ENCODE results near the gene REV3L. TPM values are rescaled to one million over a fixed set of nuclear protein-coding genes. Genes with fewer than 3 reads are reported as not detected.
"Not testable (repeated sequence)": the region's sequence is repeated elsewhere in the genome, so short reads cannot be mapped to it uniquely, and the experiment has no call there.

REV3L gene
- total RNA-seq, 1 donor, result 54.8 TPM

DNA sequence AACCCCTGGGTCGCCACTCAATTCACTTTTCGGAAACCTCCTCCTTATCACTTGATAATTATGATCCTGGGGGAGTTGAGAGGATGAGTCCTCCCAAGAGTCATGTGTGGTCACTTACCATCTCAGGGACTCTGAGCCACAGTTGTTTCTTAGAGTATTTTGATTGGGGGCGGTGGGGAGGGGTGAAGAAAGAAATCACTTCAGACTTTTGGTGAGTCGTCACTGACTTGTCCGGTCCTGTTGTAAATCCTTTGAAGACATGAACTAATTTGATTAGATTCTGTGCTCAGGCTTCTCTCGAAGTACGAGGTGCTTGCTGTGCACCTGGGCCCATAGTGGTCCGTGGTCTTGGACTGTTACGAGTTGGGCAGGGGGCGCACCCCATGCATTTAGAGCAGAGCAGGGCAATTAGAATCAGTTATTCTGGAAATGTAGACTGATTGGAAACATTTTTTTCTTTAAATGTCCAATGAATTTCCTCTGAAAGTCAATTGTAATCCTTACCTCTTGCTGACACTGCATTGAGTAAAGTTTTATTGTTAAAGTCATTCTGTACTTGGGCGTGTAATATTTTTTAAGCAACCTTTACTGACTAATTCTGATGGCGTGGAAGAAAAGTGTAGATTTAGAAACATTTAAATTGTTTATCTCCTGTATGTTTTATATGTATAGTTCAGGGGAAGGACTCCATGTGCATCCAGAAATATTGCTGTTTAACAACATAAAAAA is 222.3 kb downstream of the REV3L start:
- H3K4me3 ChIP-seq (ENCODE audit: low read depth, low read length), result peak overlapping the region; percentile 80
- TF ChIP-seq, protein P1, sequence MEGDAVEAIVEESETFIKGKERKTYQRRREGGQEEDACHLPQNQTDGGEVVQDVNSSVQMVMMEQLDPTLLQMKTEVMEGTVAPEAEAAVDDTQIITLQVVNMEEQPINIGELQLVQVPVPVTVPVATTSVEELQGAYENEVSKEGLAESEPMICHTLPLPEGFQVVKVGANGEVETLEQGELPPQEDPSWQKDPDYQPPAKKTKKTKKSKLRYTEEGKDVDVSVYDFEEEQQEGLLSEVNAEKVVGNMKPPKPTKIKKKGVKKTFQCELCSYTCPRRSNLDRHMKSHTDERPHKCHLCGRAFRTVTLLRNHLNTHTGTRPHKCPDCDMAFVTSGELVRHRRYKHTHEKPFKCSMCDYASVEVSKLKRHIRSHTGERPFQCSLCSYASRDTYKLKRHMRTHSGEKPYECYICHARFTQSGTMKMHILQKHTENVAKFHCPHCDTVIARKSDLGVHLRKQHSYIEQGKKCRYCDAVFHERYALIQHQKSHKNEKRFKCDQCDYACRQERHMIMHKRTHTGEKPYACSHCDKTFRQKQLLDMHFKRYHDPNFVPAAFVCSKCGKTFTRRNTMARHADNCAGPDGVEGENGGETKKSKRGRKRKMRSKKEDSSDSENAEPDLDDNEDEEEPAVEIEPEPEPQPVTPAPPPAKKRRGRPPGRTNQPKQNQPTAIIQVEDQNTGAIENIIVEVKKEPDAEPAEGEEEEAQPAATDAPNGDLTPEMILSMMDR (IDR thresholded peaks at IDR 0.05; ENCODE audit: insufficient read depth, low read depth, low read length), result no peak
- no peak for DNase-seq (ENCODE audit: low read depth)

DNA sequence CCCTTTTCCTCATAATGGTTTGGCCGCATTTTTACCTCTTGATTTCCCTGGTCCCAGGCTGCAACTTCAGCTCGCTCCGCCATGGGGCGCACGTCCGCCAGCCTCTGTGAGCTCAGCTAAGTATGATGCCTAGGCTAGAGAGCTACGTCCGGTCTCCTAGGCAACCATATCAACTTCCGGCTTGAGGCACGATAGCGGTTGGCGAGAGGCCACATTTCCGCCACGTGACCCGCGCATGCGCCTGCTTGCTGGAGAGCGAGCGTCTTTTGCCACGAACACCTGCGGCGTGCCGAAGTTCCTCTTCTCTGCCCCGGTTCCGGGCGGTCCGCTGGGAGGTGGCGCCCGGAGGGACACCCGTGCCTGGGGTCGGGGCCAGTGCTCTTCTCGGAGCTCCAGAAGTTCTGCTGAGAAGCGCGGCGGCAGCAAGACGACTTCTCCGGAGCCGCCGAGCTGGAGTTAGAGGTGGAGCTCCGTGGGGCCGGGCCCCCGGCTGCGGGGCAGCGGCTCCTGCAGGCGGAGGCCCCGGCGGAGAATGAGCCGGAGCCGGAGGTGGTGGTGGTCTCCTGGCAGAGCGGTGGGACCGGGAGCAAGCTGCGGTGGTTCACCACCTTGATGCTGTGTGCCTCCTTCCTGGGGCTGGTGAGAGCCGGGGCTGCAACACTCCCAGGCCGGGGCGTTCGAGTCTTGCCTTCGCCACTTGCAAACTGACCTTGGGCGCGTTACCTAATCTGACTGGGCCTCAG is 223.8 kb downstream of the REV3L start:
- peak; percentile 99 for DNase-seq (ENCODE audit: low read depth)
- TF ChIP-seq, protein P1 (IDR thresholded peaks at IDR 0.05; ENCODE audit: insufficient read depth, low read depth, low read length), result peak; percentile 96
- H3K4me3 ChIP-seq (ENCODE audit: low read depth, low read length), result peak overlapping the region; percentile 80

DNA sequence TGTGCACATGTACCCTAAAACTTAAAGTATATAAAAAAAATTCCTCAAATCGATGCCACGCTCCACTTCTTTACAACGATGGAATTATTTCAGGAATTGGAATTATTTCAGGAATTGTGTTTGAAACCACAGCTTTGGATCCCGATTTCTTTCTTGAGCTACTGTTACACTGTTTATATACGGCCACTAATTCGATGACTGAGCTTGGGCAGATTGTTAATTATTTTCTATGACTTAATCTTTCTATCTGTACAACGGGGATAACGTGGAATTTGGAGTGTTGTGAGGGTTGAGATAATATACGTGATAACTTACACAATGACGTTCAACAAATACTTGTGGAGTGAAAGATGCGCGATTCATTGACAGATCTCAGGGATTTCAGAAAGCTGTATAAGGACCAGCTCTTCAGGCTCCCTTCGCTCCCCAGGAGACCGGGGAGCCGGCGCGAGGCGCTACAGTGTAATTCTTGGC is 224.4 kb downstream of the REV3L start:
- peak overlapping the region; percentile 45 for H3K4me3 ChIP-seq (ENCODE audit: low read depth, low read length)
- no peak for DNase-seq (ENCODE audit: low read depth)
- TF ChIP-seq, protein P1 (IDR thresholded peaks at IDR 0.05; ENCODE audit: insufficient read depth, low read depth, low read length), result no peak

DNA sequence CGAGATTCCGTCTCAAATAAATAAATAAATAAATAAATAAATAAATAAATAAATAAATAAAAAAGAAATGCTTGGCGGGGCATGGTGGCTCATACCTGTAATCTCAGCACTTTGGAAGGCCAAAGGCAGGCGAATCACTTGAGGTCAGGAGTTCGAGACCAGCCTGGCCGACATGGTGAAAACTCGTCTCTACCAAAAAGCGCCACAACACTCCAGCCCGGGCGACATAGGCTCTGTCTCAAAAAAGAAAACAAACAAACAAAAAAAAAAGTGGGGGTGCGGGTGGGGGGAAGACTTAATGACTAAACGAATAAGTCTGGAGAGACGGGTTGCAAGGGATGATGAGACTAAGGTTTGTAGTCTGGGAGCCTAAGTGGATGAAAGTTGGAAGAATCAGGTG is 225.0 kb downstream of the REV3L start:
- TF ChIP-seq, protein P1 (IDR thresholded peaks at IDR 0.05; ENCODE audit: insufficient read depth, low read depth, low read length), result no peak
- H3K4me3 ChIP-seq (ENCODE audit: low read depth, low read length), result no peak overlapping the region
- no peak for DNase-seq (ENCODE audit: low read depth)

DNA sequence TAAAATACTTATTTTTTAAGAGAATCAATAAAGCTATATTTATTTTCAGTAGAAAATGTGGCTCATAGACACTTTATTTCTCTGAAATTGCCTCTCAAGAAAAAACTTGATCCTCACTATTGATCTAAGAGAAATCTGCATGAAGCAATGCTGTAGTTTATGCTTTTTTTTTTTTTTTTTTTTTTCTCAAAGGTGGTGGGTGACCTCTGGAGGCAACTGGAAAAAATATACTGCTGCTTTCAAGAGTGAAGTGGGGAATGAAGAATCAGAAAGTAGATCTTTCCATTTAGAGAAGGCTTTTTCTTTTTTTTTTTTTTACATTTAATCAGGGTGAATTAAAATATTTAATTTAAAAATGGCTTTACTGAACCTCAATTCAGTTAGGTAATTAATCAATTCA is 226.4 kb downstream of the REV3L start:
- no peak overlapping the region for H3K4me3 ChIP-seq (ENCODE audit: low read depth, low read length)
- DNase-seq (ENCODE audit: low read depth), result no peak
- TF ChIP-seq, protein P1 (IDR thresholded peaks at IDR 0.05; ENCODE audit: insufficient read depth, low read depth, low read length), result no peak

DNA sequence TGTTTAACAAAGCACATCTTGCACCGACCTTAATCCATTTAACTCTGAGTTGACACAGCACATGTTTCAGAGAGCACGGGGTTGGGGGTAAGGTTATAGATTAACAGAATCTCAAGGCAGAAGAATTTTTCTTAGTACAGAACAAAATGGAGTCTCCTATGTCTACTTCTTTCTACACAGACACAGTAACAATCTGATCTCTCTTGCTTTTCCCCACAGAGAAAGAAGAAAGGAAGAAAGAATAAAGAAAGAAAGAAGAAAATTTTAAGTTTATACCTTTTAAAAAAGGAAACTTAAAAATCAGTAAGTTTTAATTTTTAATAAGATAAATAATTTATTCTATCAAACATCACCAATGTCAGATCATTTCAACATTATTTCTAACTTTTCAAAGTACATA is 227.2 kb downstream of the REV3L start:
- DNase-seq (ENCODE audit: low read depth); H3K4me3 ChIP-seq (ENCODE audit: low read depth, low read length): not testable (repeated sequence)

DNA sequence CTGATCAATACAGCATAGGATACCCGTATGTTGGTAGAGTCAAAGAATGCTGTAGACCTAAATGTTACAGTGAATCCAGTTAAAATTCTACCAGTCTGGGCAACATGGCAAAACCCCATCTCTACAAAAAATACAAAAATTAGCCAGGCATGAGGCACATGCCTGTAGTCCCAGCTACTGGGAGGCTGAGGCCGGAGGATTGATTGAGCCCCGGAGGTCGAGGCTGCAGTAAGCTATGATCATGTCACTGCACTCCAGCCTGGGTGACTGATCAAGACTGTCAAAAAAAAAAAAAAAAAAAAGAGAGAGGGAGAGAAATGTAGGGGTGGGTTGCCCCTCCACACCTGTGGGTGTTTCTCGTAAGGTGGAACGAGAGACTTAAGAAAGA is 228.2 kb downstream of the REV3L start:
- H3K4me3 ChIP-seq (ENCODE audit: low read depth, low read length), result no peak overlapping the region
- TF ChIP-seq, protein P1 (IDR thresholded peaks at IDR 0.05; ENCODE audit: insufficient read depth, low read depth, low read length), result no peak
- DNase-seq (ENCODE audit: low read depth), result no peak
